ENCODE data around the gene XIRP1.

XIRP1 gene

GRCh38 chr3:39143051-39143885, 49.1 kb downstream of the XIRP1 start:
- no peak for DNase-seq (ENCODE audit: low spot score)

GRCh38 chr3:39142067-39142466, 50.3 kb downstream of the XIRP1 start:
- no peak for DNase-seq (ENCODE audit: low spot score)

DNA sequence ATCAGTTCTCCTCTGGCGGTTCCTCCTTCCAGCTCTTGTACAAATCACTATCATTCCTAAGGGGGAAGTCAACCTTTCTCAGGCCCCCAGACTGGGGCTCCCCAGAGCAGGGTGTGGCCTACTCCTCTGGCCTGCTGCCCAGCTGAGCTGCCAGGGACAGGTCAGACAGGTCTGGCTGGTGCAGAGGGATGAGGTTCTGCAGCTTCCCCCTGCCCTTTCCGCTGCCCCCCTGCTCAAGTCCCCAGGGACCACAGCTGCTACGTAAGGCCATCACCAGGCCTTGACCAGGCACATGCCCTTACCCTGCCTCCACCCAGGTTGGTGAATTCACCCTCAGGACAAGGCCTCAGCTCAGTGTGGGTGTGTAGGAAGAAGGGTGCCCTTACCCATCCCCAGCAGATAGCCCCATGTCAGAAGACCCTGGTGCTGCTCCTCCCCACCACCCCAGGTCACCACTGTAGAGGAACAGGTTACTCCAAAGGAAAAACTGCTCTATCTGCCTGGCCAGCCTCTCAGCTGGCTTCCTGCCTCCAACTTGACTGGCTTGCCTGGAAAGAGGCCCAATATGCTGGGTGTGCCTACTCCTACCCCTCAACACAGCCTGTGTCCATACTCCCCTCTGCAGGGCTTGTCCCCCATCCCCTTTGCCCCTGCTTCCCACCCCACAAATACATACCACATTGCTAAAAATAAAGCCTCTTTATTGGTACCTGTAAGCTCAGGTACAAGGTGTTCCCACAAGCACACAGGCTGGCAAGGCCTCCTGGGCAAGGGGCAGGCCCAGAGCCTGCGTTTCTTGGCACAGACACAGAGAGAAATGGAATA, 51.0 kb downstream of the XIRP1 start:
- peak; percentile 46 for DNase-seq (ENCODE audit: low spot score)

DNA sequence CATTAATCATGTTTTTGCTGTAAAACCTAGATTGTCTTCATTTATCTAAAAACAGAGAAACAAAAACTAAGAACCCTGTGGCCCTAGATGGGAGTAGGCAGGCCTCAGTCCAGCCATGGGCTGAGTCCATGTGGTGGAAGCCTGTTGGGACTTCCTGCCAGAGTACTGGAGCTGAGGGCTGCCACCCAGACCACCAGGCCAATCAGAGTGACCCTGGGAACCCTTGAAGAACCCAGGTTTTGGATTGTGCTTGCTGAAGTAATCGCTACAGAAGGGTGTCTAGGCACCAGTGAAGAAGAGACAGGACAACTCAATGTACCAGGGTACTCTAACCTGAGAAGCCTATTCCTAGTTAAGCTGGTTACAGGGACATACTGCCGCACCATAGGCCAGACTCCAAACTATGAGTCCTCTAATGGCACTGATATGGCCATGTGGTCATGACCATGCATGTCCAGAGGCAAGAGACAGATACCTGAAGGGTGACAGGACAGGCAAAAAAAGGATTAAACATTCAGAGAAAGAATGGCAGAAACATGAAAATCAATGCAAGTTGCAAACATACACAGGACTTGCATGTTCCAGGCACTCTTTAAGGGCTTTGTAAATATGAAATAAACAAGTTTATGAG, 51.9 kb downstream of the XIRP1 start:
- DNase-seq (ENCODE audit: low spot score), result no peak

GRCh38 chr3:39139442-39139841, 53.0 kb downstream of the XIRP1 start:
- DNase-seq (ENCODE audit: low spot score), result no peak

DNA sequence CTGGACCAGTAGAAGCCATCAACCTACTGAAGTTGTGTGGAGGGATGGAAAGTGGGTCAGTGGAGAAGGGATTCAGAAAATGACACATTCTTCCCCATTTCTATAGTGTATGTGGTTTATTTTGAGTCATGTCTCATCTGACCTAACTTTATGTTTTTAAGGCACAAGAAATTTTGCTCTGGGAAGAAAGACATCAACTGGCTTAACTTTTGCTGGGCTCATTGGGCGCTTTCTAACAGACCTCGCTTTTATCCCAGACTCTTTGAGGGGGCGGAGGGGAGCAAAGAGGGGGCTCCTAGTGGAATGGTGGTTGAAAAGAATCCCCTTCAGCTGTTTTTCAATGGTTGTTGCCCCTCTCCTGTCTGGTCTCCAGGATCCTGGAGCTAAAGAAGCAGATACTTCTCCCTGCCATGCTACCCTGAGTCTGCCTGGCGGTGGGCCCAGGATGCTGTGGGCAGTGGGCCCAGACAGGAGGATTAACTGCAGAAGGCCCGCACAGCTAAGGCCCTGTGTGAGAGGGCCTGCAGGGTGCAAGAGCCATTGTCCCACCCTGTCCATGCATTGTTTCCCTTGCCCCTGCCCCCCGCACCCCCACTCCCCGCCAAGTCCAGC, 53.5 kb downstream of the XIRP1 start:
- DNase-seq (ENCODE audit: low spot score), result peak; percentile 40

DNA sequence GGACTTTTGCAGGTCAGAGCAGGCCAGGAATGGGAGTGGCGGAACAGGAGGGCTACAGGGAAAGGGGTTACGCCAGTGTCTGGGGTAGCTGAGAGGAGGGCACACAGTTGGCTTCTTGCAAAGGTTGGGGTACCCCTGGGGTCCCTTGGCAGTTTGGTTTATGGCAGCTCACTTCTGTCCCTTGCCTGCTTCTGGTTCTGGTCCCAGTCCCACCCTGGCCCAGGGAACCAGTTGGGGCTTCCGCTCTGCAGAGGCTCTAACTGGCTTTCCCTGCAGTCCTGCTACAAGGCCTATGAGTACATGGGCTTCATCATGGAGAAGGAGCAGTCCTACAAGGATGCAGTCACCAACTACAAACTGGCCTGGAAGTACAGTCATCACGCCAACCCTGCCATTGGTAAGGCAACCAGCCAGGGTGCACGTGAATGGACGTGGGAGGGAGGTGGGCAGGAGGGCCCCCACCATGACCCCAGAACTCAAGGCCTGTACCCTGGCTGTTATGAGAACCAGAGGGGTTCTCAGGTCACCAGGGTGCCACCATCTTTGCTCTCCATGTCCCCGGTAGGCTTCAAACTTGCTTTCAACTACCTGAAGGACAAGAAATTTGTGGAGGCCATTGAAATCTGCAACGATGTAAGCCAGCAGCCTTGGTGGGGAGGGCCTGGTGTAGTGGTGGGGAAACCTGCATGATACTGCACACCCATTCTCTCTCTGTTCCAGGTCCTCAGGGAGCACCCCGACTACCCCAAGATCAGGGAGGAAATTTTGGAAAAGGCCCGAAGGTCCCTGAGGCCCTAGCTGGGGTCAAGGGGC, 54.2 kb downstream of the XIRP1 start:
- DNase-seq (ENCODE audit: low spot score), result no peak

GRCh38 chr3:39137435-39137936, 54.9 kb downstream of the XIRP1 start:
- no peak for DNase-seq (ENCODE audit: low spot score)

- no peak for DNase-seq (ENCODE audit: low spot score)
These were observed 55.6 kb downstream of the XIRP1 start for GRCh38 chr3:39136533-39137434.

GRCh38 chr3:39135170-39135805, 57.1 kb downstream of the XIRP1 start:
- no peak for DNase-seq (ENCODE audit: low spot score)

DNA sequence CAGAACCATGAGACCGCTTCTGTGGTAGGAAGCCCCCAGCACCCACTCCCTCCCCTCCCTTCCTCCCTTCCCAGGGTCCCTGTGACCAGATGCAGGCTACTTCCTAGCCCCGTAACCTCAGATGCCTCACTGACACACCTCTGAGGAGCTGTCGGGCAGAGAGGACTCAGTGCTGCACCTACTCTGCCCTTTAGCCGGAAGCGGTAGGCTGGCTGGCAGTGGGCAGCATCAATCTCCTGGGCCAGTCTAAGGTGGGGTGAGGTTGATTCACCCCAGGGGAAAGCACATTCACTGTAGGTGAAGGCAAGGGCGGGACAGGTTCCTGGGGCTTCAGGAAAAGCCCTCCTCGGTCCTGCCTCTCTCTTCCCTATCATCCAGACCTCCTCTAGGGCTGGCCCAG, 58.1 kb downstream of the XIRP1 start:
- DNase-seq (ENCODE audit: low spot score), result no peak

DNA sequence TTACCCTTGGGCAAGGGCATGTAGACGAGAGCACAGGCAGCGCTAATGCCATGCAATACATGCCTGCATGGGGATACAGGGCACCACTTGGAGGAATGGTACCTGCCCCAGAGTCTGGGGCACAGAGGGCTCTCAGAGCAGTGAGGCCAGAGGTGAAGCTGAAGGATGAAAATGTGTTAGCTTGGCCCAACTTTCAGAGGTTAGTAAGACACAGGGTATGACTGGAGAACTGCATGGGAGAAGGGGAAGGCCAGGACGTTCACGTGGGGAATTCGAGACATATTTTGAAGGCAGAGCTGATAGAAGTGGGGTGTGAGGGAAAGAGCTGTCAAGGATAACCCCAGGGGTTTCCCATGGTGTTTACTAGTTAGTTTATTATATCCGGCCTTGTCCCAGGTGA, 58.6 kb downstream of the XIRP1 start:
- no peak for DNase-seq (ENCODE audit: low spot score)
